HG03066 (cell line): ENCODE data around the gene FAM131B.
"Not testable (repeated sequence)": the region's sequence is repeated elsewhere in the genome, so short reads cannot be mapped to it uniquely, and the experiment has no call there.

Experiments
- ATAC-seq: cut with Tn5 transposase; IDR thresholded peaks from one replicate; pipeline ENCODE4 v1.9.1; 2021; ENCODE audit warnings: low read depth; ENCODE audit not compliant: unreplicated experiment

Gene FAM131B

GRCh38 chr7:143362131-143363015, at the start of gene FAM131B:
Gene FAM131B, minus strand, starts transcription at chr7:143362713. Its CDS starts 110 bp downstream, at chr7:143362603.
- ATAC-seq = no peak

- ATAC-seq = no peak
Measured at GRCh38 chr7:143411976-143412708, 49.6 kb upstream of the FAM131B start.

GRCh38 chr7:143410521-143411004, 48.0 kb upstream of the FAM131B start:
- no peak for ATAC-seq

- no peak for ATAC-seq
Measured at GRCh38 chr7:143408686-143409561, 46.4 kb upstream of the FAM131B start, which contains the start of gene EPHA1. Gene EPHA1, minus strand, starts transcription at chr7:143408856. Its CDS starts 51 bp downstream, at chr7:143408805.

- no peak for ATAC-seq
Measured at GRCh38 chr7:143408252-143408685, 45.8 kb upstream of the FAM131B start.

- no peak for ATAC-seq
Measured at GRCh38 chr7:143407287-143408251, 45.1 kb upstream of the FAM131B start.

GRCh38 chr7:143406002-143406357, 43.5 kb upstream of the FAM131B start:
- ATAC-seq = no peak

- no peak for ATAC-seq
Measured at GRCh38 chr7:143405173-143406001, 42.9 kb upstream of the FAM131B start.

- ATAC-seq = not testable (repeated sequence)
Measured at GRCh38 chr7:143402233-143402632, 39.7 kb upstream of the FAM131B start.

GRCh38 chr7:143401265-143401664, 38.8 kb upstream of the FAM131B start:
- no peak for ATAC-seq

- ATAC-seq = no peak
Measured at GRCh38 chr7:143399642-143400041, 37.1 kb upstream of the FAM131B start.

GRCh38 chr7:143399151-143399550, 36.6 kb upstream of the FAM131B start:
- no peak for ATAC-seq

GRCh38 chr7:143398616-143399015, 36.1 kb upstream of the FAM131B start:
- no peak for ATAC-seq

GRCh38 chr7:143397710-143398530, 35.4 kb upstream of the FAM131B start:
- ATAC-seq = no peak

GRCh38 chr7:143396625-143397556, 34.4 kb upstream of the FAM131B start:
- ATAC-seq = no peak

- no peak for ATAC-seq
Measured at GRCh38 chr7:143396182-143396581, 33.7 kb upstream of the FAM131B start.
